ENCODE measurements around the gene BBX. TPM values are rescaled to one million over a fixed set of nuclear protein-coding genes. Genes with fewer than 3 reads are reported as not detected.
A peak's percentile ranks its signal among the peaks of the same experiment; 100 is the strongest.

Gene BBX
- total RNA-seq, 4 donors from 2014 or later, result 54.3 to 104 (median 88.1) TPM

DNA sequence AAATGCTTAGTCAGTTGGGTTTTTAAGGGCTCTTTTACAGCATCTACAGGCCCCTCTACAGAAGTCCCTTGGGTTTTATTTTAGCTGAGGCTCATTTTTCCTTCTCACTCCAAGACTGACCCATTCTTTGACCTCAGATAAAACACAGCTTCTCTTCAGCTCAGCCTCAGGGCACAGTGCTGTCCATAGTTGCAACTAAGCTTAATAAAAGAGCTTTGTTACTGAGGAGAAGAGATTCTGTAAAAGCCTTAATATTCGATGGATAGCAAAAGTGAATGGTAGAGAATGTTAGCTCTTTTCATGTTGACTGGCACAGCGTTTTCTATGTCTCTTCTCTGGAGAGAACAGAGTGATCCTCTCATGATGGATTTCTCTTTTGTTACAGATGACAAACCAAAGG, 277.9 kb downstream of the BBX start:
- Histone ChIP-seq H3K27ac (peak overlapping the region in 2 of 4 donors; percentile 18 to 50), H3K9me3 (no peaks in the 10 kb centered on the region)
- 54 to 62% methylated on average over 2 of the region's 2 CpGs for WGBS, 2 donors

GRCh38 chr3:107803170-107803569, 280.4 kb downstream of the BBX start:
- Histone ChIP-seq H3K4me1 (peaks cover 0 to 10% (median 0%) of the 10 kb centered on the region in 4 donors), H3K9me3 (no peaks in the 10 kb centered on the region), H3K27me3 (no peaks in the 10 kb centered on the region), H3K27ac (no peak overlapping the region), H3K4me3 (no peak overlapping the region), H3K36me3 (peaks cover 0 to 79% (median 0%) of the 10 kb centered on the region in 3 donors)
- TF ChIP-seq CTCF (IDR thresholded peaks at IDR 0.05) (no peak), POLR2A (IDR thresholded peaks at IDR 0.05) (no peak), EP300 (IDR thresholded peaks at IDR 0.05) (no peak)
- DNase-seq (ENCODE audit: low spot score in 2 of 2), result no peak
- WGBS, 2 donors, result 92% methylated on average over 3 of the region's 3 CpGs

More for the DNA sequence above, 277.9 kb downstream of the BBX start:
- no peak for DNase-seq (ENCODE audit: low spot score in 2 of 2)
- peaks cover 0 to 56% (median 0%) of the 10 kb centered on the region in 3 donors for H3K36me3 ChIP-seq
- TF ChIP-seq CTCF (IDR thresholded peaks at IDR 0.05) (no peak), POLR2A (IDR thresholded peaks at IDR 0.05) (no peak)
- no peak overlapping the region for H3K4me3 ChIP-seq
- H3K27me3 ChIP-seq, result no peaks in the 10 kb centered on the region
- H3K4me1 ChIP-seq, result peaks cover 0 to 23% (median 2%) of the 10 kb centered on the region in 4 donors

- peaks cover 0 to 3% (median 0%) of the 10 kb centered on the region in 4 donors for H3K4me1 ChIP-seq
- H3K36me3 ChIP-seq, result peaks cover 0 to 67% (median 0%) of the 10 kb centered on the region in 3 donors
- no peaks in the 10 kb centered on the region for H3K27me3 ChIP-seq
- TF ChIP-seq CTCF (IDR thresholded peaks at IDR 0.05), result no peak
- DNase-seq (ENCODE audit: low spot score in 2 of 2), result no peak
- no peaks in the 10 kb centered on the region for H3K9me3 ChIP-seq
- no peak overlapping the region for H3K27ac ChIP-seq
- 94 to 95% methylated on average over 2 of the region's 2 CpGs for WGBS, 2 donors
- H3K4me3 ChIP-seq, result no peak overlapping the region
Observed at GRCh38 chr3:107806021-107806420, 283.3 kb downstream of the BBX start.

- H3K4me3 ChIP-seq, result no peak overlapping the region
- 96 to 99% methylated on average over 3 of the region's 3 CpGs for WGBS, 2 donors
- H3K4me1 ChIP-seq, result peaks cover 0 to 3% (median 0%) of the 10 kb centered on the region in 4 donors
- no peak overlapping the region for H3K27ac ChIP-seq
- peaks cover 0 to 62% (median 0%) of the 10 kb centered on the region in 3 donors for H3K36me3 ChIP-seq
- H3K27me3 ChIP-seq, result no peaks in the 10 kb centered on the region
- H3K9me3 ChIP-seq, result no peaks in the 10 kb centered on the region
- TF ChIP-seq CTCF (IDR thresholded peaks at IDR 0.05) (no peak), EP300 (IDR thresholded peaks at IDR 0.05) (no peak), POLR2A (IDR thresholded peaks at IDR 0.05) (no peak)
- DNase-seq (ENCODE audit: low spot score in 2 of 2), result no peak
Observed at GRCh38 chr3:107806536-107806935, 283.8 kb downstream of the BBX start.

- no peak overlapping the region for H3K4me3 ChIP-seq
- peaks cover 0 to 31% (median 0%) of the 10 kb centered on the region in 3 donors for H3K36me3 ChIP-seq
- peaks cover 0 to 24% (median 0%) of the 10 kb centered on the region in 4 donors for H3K4me1 ChIP-seq
- H3K27me3 ChIP-seq, result no peaks in the 10 kb centered on the region
- no peak overlapping the region for H3K27ac ChIP-seq
- no peak for TF ChIP-seq POLR2A (IDR thresholded peaks at IDR 0.05)
- no peak for TF ChIP-seq EP300 (IDR thresholded peaks at IDR 0.05)
- TF ChIP-seq CTCF (IDR thresholded peaks at IDR 0.05), result no peak
- DNase-seq (ENCODE audit: low spot score in 2 of 2), result no peak
- 84 to 89% methylated on average over 8 of the region's 8 CpGs for WGBS, 2 donors
- no peaks in the 10 kb centered on the region for H3K9me3 ChIP-seq
Observed at GRCh38 chr3:107810171-107811071, 287.7 kb downstream of the BBX start.
